Thymus (tissue), 14 donors: Measurements from ENCODE around the gene TSPAN4. TPM values are rescaled to one million over a fixed set of nuclear protein-coding genes. Genes with fewer than 3 reads are reported as not detected.
A peak's percentile ranks its signal among the peaks of the same experiment; 100 is the strongest.

Experiments
- DNase-seq, 9 donors: peaks; one replicate each; pipeline ENCODE4 v3.0.0-alpha.2; 2013; ENCODE audit warnings: low spot score in 9 of 9, low read depth in 6 of 9, missing footprints in 1 of 9
- H3K27ac ChIP-seq, 2 donors: one replicate each; pipeline ENCODE4 v1.5.1; 2013; ENCODE audit warnings: control low read depth in 1 of 2, low read depth in 1 of 2, low read length in 1 of 2, mild to moderate bottlenecking in 1 of 2, moderate library complexity in 1 of 2
- H3K27me3 ChIP-seq, 2 donors: one replicate each; pipeline ENCODE4 v1.5.1; 2013; ENCODE audit warnings: low read length in 1 of 2; ENCODE audit not compliant: control insufficient read depth in 2 of 2, insufficient read depth in 1 of 2
- H3K36me3 ChIP-seq, 2 donors: one replicate each; pipeline ENCODE4 v1.5.1; 2013; ENCODE audit warnings: low read length in 1 of 2, mild to moderate bottlenecking in 1 of 2, moderate library complexity in 1 of 2; ENCODE audit not compliant: control insufficient read depth in 2 of 2, insufficient read depth in 2 of 2
- H3K4me1 ChIP-seq, 2 donors: one replicate each; pipeline ENCODE4 v1.5.1; 2013; ENCODE audit warnings: low read length in 2 of 2; ENCODE audit not compliant: control insufficient read depth in 2 of 2, insufficient read depth in 2 of 2
- H3K4me3 ChIP-seq, 2 donors: one replicate each; pipeline ENCODE4 v1.5.1; 2013; ENCODE audit warnings: low read length in 2 of 2, control low read depth in 1 of 2, mild to moderate bottlenecking in 1 of 2
- H3K9me3 ChIP-seq, 2 donors: one replicate each; pipeline ENCODE4 v1.5.1; 2013; ENCODE audit warnings: low read length in 1 of 2, mild to moderate bottlenecking in 1 of 2; ENCODE audit not compliant: control insufficient read depth in 2 of 2, insufficient read depth in 1 of 2
- WGBS: extraction: QIAGEN DNeasy Blood & Tissue Kit; methylation state at CpG from one replicate; pipeline ENCODE4 v1.1.7; 2013; 5-methylcytosine and 5-hydroxymethylcytosine counted together
- long read RNA-seq, 10 donors: transcript quantifications; one replicate each; lab custom pipeline, GENCODE V29; 2026
- polyA plus RNA-seq: library from polyadenylated mRNA; stranded (reverse); fragments of 200-250 nt; gene quantifications from one replicate; pipeline ENCODE4 v1.2.3, GENCODE V29; 2013
- total RNA-seq: library from RNA; stranded (reverse); fragments of 120-200 nt; gene quantifications from one replicate; pipeline ENCODE4 v1.2.4, GENCODE V29; 2013
- donor health status: healthy.

Gene TSPAN4
- 22.2 TPM for total RNA-seq
- polyA plus RNA-seq, result 56.7 TPM
- long read RNA-seq, donor 1, result 0 reads
- long read RNA-seq, donor 2, result 0 reads
- long read RNA-seq, donor 3, partial matches to known transcripts, result 0 of 10 reads
- long read RNA-seq, donor 3, other reads (novel, unspliced or antisense), result 0 of 10 reads
- long read RNA-seq, donor 4, partial matches to known transcripts, result 0 of 2 reads
- long read RNA-seq, donor 4, other reads (novel, unspliced or antisense), result 0 of 2 reads
- long read RNA-seq, donor 5, transcript TSPAN4-203 (9 exons, 1,423 nt), result minor isoform, 6 of 24 reads
- long read RNA-seq, donor 5, transcript TSPAN4-205 (9 exons, 1,426 nt), result major isoform, 8 of 24 reads
- long read RNA-seq, donor 5, partial matches to known transcripts, result 5 of 24 reads
- long read RNA-seq, donor 5, other reads (novel, unspliced or antisense), result 0 of 24 reads
- long read RNA-seq, donor 6, transcript TSPAN4-203 (9 exons, 1,423 nt), result major isoform, 11 of 15 reads
- long read RNA-seq, donor 6, partial matches to known transcripts, result 0 of 15 reads
- long read RNA-seq, donor 6, other reads (novel, unspliced or antisense), result 0 of 15 reads
- long read RNA-seq, donor 7, partial matches to known transcripts, result 0 of 4 reads
- long read RNA-seq, donor 7, other reads (novel, unspliced or antisense), result 0 of 4 reads
- long read RNA-seq, donor 8, partial matches to known transcripts, result 0 of 3 reads
- long read RNA-seq, donor 8, other reads (novel, unspliced or antisense), result 0 of 3 reads
- long read RNA-seq, donor 9, partial matches to known transcripts, result 0 of 1 reads
- long read RNA-seq, donor 9, other reads (novel, unspliced or antisense), result 0 of 1 reads
- long read RNA-seq, donor 10, partial matches to known transcripts, result 0 of 7 reads
- long read RNA-seq, donor 10, other reads (novel, unspliced or antisense), result 0 of 7 reads

- Histone ChIP-seq H3K27me3 (peaks cover 14 to 45% of the 10 kb centered on the region in 2 donors), H3K36me3 (peaks cover 21 to 26% of the 10 kb centered on the region in 2 donors), H3K27ac (peak within 1 kb of the TSS; percentile 72 to 83), H3K4me3 (peak within 1 kb of the TSS; percentile 70 to 94), H3K9me3 (no peaks in the 10 kb centered on the region), H3K4me1 (peaks cover 11 to 45% of the 10 kb centered on the region in 2 donors)
- peak; percentile 50 to 93 (median 78) for DNase-seq
- WGBS, result under 1% methylated on average over 87 of the region's 87 CpGs
Observed at GRCh38 chr11:842370-843002, at the start of gene TSPAN4, which contains the start of gene POLR2L. TSPAN4 (plus strand) TSS chr11:842852; CDS start chr11:850305, 7,453 bp downstream. POLR2L (minus strand) TSS chr11:842529; CDS start chr11:842508, 21 bp downstream.

GRCh38 chr11:792873-793272 lies 49.8 kb upstream of the TSPAN4 start:
- 98% methylated on average over 13 of the region's 13 CpGs for WGBS
- peaks cover 15 to 33% of the 10 kb centered on the region in 2 donors for H3K36me3 ChIP-seq
- H3K9me3 ChIP-seq, result peaks cover 0 to 3% of the 10 kb centered on the region in 2 donors
- H3K4me1 ChIP-seq, result peaks cover 21 to 28% of the 10 kb centered on the region in 2 donors
- H3K27me3 ChIP-seq, result peaks cover 10 to 32% of the 10 kb centered on the region in 2 donors
- H3K27ac ChIP-seq, result no peak overlapping the region
- no peak overlapping the region for H3K4me3 ChIP-seq
- DNase-seq, result no peak

GRCh38 chr11:793556-793955 lies 49.1 kb upstream of the TSPAN4 start:
- DNase-seq, result no peak
- WGBS, result 98% methylated on average over 7 of the region's 7 CpGs
- Histone ChIP-seq H3K4me1 (peaks cover 25 to 31% of the 10 kb centered on the region in 2 donors), H3K27me3 (peaks cover 10 to 25% of the 10 kb centered on the region in 2 donors), H3K36me3 (peaks cover 15 to 33% of the 10 kb centered on the region in 2 donors), H3K27ac (no peak overlapping the region), H3K4me3 (no peak overlapping the region), H3K9me3 (peaks cover 0 to 3% of the 10 kb centered on the region in 2 donors)

GRCh38 chr11:794013-794765 lies 48.5 kb upstream of the TSPAN4 start:
- Histone ChIP-seq H3K27me3 (peaks cover 7 to 19% of the 10 kb centered on the region in 2 donors), H3K27ac (no peak overlapping the region), H3K36me3 (peaks cover 18 to 37% of the 10 kb centered on the region in 2 donors), H3K4me1 (peaks cover 25 to 31% of the 10 kb centered on the region in 2 donors), H3K4me3 (no peak overlapping the region), H3K9me3 (peaks cover 0 to 3% of the 10 kb centered on the region in 2 donors)
- no peak for DNase-seq
- 96% methylated on average over 31 of the region's 31 CpGs for WGBS

GRCh38 chr11:794766-795633 lies 47.7 kb upstream of the TSPAN4 start:
- DNase-seq, result peak in 2 of 9 donors; percentile 42 to 50
- Histone ChIP-seq H3K9me3 (peaks cover 0 to 3% of the 10 kb centered on the region in 2 donors), H3K27ac (no peak overlapping the region), H3K4me3 (peak overlapping the region; percentile 81 to 82), H3K36me3 (peaks cover 22 to 46% of the 10 kb centered on the region in 2 donors), H3K4me1 (peaks cover 25 to 31% of the 10 kb centered on the region in 2 donors), H3K27me3 (peaks cover 0 to 11% of the 10 kb centered on the region in 2 donors)
- 67% methylated on average over 38 of the region's 38 CpGs for WGBS

- 7% methylated on average over 26 of the region's 26 CpGs for WGBS
- Histone ChIP-seq H3K27me3 (peaks cover 0 to 2% of the 10 kb centered on the region in 2 donors), H3K4me3 (peak overlapping the region; percentile 81 to 82), H3K27ac (peak overlapping the region; percentile 90 to 92), H3K36me3 (peaks cover 30 to 54% of the 10 kb centered on the region in 2 donors), H3K9me3 (peaks cover 0 to 3% of the 10 kb centered on the region in 2 donors), H3K4me1 (peaks cover 23 to 31% of the 10 kb centered on the region in 2 donors)
- DNase-seq, result peak in 5 of 9 donors; percentile 54 to 85 (median 74)
Observed at GRCh38 chr11:795634-796564, 46.8 kb upstream of the TSPAN4 start.
